Measurements from ENCODE around the gene SUMO3. TPM values are rescaled to one million over a fixed set of nuclear protein-coding genes. Genes with fewer than 3 reads are reported as not detected.

The SUMO3 gene
- total RNA-seq, 1 donor from 2014 or later, result 131 TPM

- DNase-seq (ENCODE audit: low read depth) (peak; percentile 53), FAIRE-seq (no peak)
- Histone ChIP-seq H3K27me3 (ENCODE audit: control insufficient read depth, insufficient read depth, low read length) (no peaks in the 10 kb centered on the region), H3K36me3 (ENCODE audit: control insufficient read depth, insufficient read depth, low read length) (peaks cover 12% of the 10 kb centered on the region), H3K4me3 (ENCODE audit: low read depth, low read length) (no peak overlapping the region)
- no peak for TF ChIP-seq CTCF (IDR thresholded peaks at IDR 0.05; ENCODE audit: insufficient read depth, low read length, severe bottlenecking)
Measured at GRCh38 chr21:44795342-44795741, 22.5 kb downstream of the SUMO3 start.

GRCh38 chr21:44793592-44794374, 24.1 kb downstream of the SUMO3 start:
- Histone ChIP-seq H3K4me3 (ENCODE audit: low read depth, low read length) (no peak overlapping the region), H3K36me3 (ENCODE audit: control insufficient read depth, insufficient read depth, low read length) (peaks cover 12% of the 10 kb centered on the region), H3K27me3 (ENCODE audit: control insufficient read depth, insufficient read depth, low read length) (no peaks in the 10 kb centered on the region)
- FAIRE-seq (no peak), DNase-seq (ENCODE audit: low read depth) (no peak)
- no peak for TF ChIP-seq CTCF (IDR thresholded peaks at IDR 0.05; ENCODE audit: insufficient read depth, low read length, severe bottlenecking)

GRCh38 chr21:44792702-44793591, 24.9 kb downstream of the SUMO3 start:
- TF ChIP-seq CTCF (IDR thresholded peaks at IDR 0.05; ENCODE audit: insufficient read depth, low read length, severe bottlenecking), result peak; percentile 68
- Histone ChIP-seq H3K4me3 (ENCODE audit: low read depth, low read length) (no peak overlapping the region), H3K36me3 (ENCODE audit: control insufficient read depth, insufficient read depth, low read length) (peaks cover 12% of the 10 kb centered on the region), H3K27me3 (ENCODE audit: control insufficient read depth, insufficient read depth, low read length) (no peaks in the 10 kb centered on the region)
- FAIRE-seq (no peak), DNase-seq (ENCODE audit: low read depth) (peak; percentile 54)

- DNase-seq (ENCODE audit: low read depth) (no peak), FAIRE-seq (no peak)
- no peak for TF ChIP-seq CTCF (IDR thresholded peaks at IDR 0.05; ENCODE audit: insufficient read depth, low read length, severe bottlenecking)
- no peak overlapping the region for H3K4me3 ChIP-seq (ENCODE audit: low read depth, low read length)
- no peaks in the 10 kb centered on the region for H3K27me3 ChIP-seq (ENCODE audit: control insufficient read depth, insufficient read depth, low read length)
- H3K36me3 ChIP-seq (ENCODE audit: control insufficient read depth, insufficient read depth, low read length), result peaks cover 9% of the 10 kb centered on the region
Measured at GRCh38 chr21:44791993-44792392, 25.9 kb downstream of the SUMO3 start.

- no peak for TF ChIP-seq CTCF (IDR thresholded peaks at IDR 0.05; ENCODE audit: insufficient read depth, low read length, severe bottlenecking)
Measured at GRCh38 chr21:44791246-44791645, 26.6 kb downstream of the SUMO3 start.

More at GRCh38 chr21:44791246-44791645, 26.6 kb downstream of the SUMO3 start:
- Histone ChIP-seq H3K36me3 (ENCODE audit: control insufficient read depth, insufficient read depth, low read length) (peaks cover 5% of the 10 kb centered on the region), H3K27me3 (ENCODE audit: control insufficient read depth, insufficient read depth, low read length) (no peaks in the 10 kb centered on the region), H3K4me3 (ENCODE audit: low read depth, low read length) (no peak overlapping the region)
- FAIRE-seq, result no peak
- DNase-seq (ENCODE audit: low read depth), result no peak
